LNCAP (cell line): ENCODE measurements around the gene TGFBR2.

Experiments used
- TF ChIP-seq, protein P1 (sequence below): fragments of 450-650 bp; IDR thresholded peaks from 2 replicates; pipeline ENCODE4 v1.5.1; 2017; ENCODE audit warnings: mild to moderate bottlenecking

TGFBR2 gene

DNA sequence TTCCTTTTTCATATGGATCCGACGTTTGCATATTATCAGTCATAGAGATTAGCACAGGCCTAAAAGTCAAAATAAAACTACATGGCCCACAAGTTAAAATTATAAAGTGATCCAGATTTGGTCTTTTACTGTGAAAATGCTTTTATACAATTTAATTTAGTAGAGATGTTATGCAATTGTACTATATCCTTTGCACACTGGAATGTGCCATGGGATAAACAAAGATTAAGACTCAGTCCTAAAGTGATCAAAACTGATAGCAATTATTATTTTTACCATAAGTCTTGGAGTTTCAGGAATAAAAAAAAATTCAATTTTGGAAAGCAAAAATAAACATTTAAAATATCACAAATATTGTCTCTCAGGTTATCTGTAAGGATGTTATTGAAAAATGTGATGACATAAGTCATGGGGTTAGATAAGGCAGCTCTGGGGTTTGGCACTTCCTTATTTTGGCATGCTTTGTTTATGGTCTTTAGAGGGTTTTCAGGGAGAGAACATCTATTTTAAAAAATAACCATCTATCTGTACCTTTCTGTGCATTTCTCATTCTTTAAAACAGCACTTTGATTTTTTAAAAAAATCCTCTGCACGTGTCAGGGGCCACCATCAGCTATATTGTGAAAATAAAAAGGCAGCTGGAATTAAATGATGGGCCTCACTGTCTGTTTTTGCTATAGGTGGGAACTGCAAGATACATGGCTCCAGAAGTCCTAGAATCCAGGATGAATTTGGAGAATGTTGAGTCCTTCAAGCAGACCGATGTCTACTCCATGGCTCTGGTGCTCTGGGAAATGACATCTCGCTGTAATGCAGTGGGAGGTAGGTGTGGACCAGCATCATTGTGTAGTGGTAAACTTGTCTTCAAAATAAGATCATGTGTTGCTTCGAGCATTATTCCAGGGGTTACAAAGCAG lies 67.3 kb downstream of the TGFBR2 start:
- TF ChIP-seq, protein P1, sequence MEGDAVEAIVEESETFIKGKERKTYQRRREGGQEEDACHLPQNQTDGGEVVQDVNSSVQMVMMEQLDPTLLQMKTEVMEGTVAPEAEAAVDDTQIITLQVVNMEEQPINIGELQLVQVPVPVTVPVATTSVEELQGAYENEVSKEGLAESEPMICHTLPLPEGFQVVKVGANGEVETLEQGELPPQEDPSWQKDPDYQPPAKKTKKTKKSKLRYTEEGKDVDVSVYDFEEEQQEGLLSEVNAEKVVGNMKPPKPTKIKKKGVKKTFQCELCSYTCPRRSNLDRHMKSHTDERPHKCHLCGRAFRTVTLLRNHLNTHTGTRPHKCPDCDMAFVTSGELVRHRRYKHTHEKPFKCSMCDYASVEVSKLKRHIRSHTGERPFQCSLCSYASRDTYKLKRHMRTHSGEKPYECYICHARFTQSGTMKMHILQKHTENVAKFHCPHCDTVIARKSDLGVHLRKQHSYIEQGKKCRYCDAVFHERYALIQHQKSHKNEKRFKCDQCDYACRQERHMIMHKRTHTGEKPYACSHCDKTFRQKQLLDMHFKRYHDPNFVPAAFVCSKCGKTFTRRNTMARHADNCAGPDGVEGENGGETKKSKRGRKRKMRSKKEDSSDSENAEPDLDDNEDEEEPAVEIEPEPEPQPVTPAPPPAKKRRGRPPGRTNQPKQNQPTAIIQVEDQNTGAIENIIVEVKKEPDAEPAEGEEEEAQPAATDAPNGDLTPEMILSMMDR, result no peak

DNA sequence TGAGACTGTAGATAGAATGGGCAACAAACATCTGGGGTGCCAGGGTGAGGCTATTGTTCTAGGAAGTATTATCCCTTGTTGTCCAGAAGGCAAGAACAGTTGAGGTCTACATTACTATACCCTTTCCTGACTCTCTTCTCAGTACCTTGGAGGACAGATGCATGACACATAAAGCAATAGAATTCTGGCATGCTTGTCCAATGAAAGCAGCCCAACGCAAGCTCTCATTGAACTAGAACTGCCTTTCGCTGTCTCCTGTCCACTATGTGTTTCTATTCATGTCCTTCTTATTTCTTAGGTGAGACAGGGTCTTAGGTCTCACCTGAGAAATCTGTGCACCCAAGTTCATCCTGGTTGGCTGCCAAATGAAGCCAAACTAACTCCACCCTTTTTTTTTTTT lies 68.6 kb downstream of the TGFBR2 start:
- TF ChIP-seq, protein P1, result no peak

GRCh38 chr3:30675774-30676173 lies 69.4 kb downstream of the TGFBR2 start:
- TF ChIP-seq, protein P1, result no peak

- TF ChIP-seq, protein P1, result no peak
These were observed 70.3 kb downstream of the TGFBR2 start for GRCh38 chr3:30676424-30677346.

GRCh38 chr3:30677347-30677685 lies 70.9 kb downstream of the TGFBR2 start:
- TF ChIP-seq, protein P1, result no peak

GRCh38 chr3:30679045-30679444 lies 72.6 kb downstream of the TGFBR2 start:
- TF ChIP-seq, protein P1, result no peak

- TF ChIP-seq, protein P1, result no peak
These were observed 74.6 kb downstream of the TGFBR2 start for GRCh38 chr3:30680789-30681648.
